Cardiac fibroblast (primary cell): ENCODE measurements around the gene PDGFA.

Source experiments
- DNase-seq, 2 donors: peaks; one replicate each; pipeline versions ENCODE4 v3.0.0 to v3.0.0-alpha.2; 2010; ENCODE audit warnings: low read depth in 2 of 2
- H3K4me3 ChIP-seq, 2 donors: replicated peaks in 1 of 2; 1 replicate in 1 of 2; 2 replicates in 1 of 2; pipeline ENCODE4 v1.5.1; 2011; ENCODE audit warnings: low read depth in 2 of 2, low read length in 2 of 2, mild to moderate bottlenecking in 2 of 2, moderate library complexity in 1 of 2
- TF ChIP-seq, protein P1 (sequence below): IDR thresholded peaks from one replicate; pipeline ENCODE4 v1.5.1; 2011; ENCODE audit warnings: low read depth, mild to moderate bottlenecking, low read length, inconsistent platforms

Gene PDGFA

DNA sequence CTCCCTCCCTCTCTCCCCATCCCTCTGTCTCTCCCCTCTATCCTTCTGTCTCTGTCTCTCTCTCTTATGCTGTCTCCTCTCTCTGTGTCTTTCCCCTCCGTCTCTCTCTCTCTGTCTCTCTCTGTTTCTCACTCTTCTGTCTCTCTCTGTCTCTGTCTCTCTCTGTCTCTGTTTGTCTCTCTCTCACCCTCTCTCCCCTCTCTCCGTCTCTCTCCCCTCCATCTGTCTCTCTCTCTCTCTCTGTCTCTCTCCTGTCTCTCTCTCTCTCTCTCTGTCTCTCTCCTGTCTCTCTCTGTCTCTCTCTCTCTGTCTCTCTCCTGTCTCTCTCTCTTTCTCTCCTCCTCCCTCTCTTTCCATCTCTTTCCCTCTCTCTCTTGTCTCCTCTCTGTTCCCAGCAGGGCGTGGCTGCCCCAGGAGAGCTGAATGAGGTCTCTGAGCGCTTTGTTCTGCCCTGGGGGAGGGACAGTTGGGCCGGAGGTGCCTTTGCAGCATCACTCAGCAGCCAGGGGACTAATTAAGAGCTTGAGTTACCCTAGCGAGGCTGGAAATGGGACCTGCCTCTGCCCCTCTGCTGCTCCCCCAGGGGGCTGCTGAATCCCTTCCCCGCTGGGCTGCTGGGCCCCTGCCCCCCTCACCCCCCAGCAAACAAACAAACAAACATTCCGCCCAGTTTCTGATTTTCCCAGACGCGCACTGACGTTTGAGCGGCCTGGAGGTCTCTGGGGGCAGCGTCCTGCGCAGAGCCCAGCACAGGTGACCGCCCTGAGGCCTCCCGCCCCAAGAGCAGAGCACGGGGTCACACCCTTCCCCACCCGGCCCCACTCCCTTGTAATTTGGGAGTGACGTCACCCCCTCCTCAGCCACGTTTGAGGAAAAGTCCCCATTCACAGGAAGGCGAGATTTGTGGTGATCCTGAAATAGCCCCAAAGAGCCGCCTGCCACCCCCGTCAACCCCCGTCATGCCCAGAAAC lies 68.1 kb downstream of the PDGFA start:
- no peak overlapping the region for H3K4me3 ChIP-seq
- TF ChIP-seq, protein P1, sequence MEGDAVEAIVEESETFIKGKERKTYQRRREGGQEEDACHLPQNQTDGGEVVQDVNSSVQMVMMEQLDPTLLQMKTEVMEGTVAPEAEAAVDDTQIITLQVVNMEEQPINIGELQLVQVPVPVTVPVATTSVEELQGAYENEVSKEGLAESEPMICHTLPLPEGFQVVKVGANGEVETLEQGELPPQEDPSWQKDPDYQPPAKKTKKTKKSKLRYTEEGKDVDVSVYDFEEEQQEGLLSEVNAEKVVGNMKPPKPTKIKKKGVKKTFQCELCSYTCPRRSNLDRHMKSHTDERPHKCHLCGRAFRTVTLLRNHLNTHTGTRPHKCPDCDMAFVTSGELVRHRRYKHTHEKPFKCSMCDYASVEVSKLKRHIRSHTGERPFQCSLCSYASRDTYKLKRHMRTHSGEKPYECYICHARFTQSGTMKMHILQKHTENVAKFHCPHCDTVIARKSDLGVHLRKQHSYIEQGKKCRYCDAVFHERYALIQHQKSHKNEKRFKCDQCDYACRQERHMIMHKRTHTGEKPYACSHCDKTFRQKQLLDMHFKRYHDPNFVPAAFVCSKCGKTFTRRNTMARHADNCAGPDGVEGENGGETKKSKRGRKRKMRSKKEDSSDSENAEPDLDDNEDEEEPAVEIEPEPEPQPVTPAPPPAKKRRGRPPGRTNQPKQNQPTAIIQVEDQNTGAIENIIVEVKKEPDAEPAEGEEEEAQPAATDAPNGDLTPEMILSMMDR: no peak
- DNase-seq: no peak

DNA sequence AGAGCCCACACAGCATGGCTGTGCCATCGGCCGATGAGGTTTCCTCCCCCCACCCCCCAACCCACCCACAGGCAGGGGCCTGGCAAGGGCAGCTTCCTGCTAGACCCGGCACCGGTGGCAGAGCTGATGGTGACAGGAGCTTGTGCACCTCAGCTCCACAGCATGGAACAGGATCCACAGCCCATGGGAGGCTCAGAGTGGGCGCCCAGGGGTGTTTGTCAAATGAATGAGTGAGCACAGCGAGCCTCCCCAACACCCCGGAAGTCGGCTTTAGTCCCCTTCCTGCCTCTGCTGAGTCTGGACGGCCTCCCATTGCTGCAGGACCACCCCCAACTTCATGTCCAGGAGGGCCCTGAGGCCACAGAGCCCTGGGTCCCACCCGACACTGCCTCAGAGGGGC lies 68.9 kb downstream of the PDGFA start:
- TF ChIP-seq, protein P1: no peak
- H3K4me3 ChIP-seq: no peak overlapping the region
- DNase-seq: no peak

DNA sequence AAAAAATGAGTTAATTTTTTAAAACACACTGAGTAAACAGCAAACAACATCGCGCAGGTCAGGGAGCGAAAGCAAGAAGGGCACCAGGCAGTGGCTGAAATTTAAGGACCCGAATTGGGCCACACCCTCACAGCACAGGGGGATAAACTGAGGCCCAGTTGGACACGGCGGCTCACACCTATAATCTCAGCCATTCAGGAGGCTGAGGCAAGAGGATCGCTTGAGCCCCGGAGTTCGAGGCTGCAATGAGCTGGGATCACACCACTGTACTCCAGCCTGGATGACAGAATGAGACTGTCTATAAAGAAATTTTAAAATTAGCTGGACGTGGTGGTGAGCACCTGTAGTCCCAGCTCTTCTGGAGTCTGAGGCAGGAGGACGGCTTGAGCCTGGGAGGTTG lies 69.6 kb downstream of the PDGFA start:
- no peak overlapping the region for H3K4me3 ChIP-seq
- DNase-seq: no peak
- TF ChIP-seq, protein P1: no peak

DNA sequence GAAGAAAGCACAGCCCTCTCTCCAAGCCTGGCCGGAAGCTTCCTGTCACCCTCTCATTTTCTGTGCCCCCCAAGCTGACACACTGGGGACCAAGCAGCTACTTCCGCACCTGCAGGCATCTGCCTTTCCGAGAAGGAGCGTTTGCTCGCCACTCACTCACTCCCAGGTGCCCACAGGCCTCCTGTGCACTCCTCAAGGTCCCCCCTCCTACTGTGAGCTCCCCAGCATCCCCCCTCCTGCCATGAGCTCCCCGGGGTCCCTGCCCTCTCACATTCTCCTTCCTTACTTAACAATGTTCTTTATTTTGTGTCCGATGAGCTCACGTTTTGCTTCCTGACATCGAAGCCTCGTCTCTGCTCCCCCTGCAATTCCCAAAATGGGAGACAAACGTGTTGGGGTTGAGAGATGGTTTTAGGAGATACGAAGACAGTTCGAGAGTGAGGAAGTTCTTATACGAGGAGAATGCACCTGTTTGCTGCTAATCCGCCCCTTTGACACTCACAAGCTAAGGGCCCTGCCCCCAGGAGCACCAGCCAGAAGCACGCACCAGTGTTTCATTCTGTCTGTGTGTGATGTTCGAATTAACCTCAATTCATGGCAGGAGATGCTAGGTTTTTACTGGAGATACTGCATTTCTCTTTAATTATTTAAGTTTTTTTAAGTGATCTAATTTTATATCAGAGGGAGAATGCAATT lies 70.2 kb downstream of the PDGFA start:
- no peak for DNase-seq
- TF ChIP-seq, protein P1: no peak

DNA sequence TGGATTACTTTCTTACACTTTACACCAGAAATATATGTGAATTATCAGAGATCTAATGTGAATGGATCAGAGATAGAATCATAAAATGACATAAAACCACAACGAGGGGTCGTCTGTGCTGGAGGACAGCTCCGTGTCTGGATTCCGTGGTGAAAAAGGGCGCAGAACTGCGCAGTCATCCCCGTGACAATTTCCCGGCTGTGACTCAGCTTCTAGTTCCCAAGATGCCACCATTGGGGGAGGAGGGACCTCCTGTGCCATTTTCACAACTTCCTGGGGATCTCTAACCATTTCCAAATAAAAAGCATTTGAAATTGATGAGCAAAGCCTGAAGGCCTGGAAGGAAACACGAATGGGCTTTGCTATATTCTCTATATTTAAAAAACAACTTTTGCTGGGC lies 72.1 kb downstream of the PDGFA start:
- DNase-seq: no peak
- TF ChIP-seq, protein P1: no peak
- no peak overlapping the region for H3K4me3 ChIP-seq

More for the DNA sequence above, 70.2 kb downstream of the PDGFA start:
- H3K4me3 ChIP-seq: no peak overlapping the region
